Renal cortical epithelial cell (primary cell): Measurements from ENCODE around the gene CYTH4. TPM values are rescaled to one million over a fixed set of nuclear protein-coding genes. Genes with fewer than 3 reads are reported as not detected.
"Not testable (repeated sequence)": the region's sequence is repeated elsewhere in the genome, so short reads cannot be mapped to it uniquely, and the experiment has no call there.

ENCODE experiments used
- DNase-seq: peaks from one replicate; pipeline ENCODE4 v3.0.0-alpha.2; 2011; ENCODE audit warnings: low read depth
- total RNA-seq: library from RNA; depleted of rRNA; stranded (reverse); fragments of >200 nt; gene quantifications from 2 replicates; pipeline ENCODE4 v1.2.3, GENCODE V29; 2014

The CYTH4 gene
- total RNA-seq, 1 donor from 2014 or later, result not detected

DNA sequence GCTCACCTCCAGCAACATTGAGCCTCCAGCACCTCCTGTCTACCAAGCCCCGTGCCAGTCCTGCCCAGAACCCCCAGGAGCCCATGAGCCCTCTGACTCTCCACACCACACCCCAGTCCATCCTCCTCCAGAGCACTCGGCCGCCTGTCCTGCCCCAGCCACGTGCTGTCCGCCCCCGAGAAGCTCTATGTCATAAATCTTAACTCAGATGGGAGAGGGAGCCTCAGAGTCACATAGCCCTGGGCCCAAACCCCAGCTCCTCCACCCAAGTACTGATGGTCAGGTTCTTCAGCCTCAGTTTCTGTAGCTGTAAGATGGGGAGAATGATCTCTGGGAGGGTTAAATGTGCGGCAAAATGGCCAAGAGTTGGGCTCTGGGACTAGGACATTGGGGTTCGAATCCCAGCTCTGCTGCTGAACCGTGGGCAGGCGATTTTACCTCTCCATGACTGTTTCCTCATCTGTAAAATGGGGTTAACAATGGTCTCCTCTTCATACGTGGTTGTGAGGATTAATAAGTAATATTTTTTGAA lies 27.8 kb downstream of the CYTH4 start:
- no peak for DNase-seq

DNA sequence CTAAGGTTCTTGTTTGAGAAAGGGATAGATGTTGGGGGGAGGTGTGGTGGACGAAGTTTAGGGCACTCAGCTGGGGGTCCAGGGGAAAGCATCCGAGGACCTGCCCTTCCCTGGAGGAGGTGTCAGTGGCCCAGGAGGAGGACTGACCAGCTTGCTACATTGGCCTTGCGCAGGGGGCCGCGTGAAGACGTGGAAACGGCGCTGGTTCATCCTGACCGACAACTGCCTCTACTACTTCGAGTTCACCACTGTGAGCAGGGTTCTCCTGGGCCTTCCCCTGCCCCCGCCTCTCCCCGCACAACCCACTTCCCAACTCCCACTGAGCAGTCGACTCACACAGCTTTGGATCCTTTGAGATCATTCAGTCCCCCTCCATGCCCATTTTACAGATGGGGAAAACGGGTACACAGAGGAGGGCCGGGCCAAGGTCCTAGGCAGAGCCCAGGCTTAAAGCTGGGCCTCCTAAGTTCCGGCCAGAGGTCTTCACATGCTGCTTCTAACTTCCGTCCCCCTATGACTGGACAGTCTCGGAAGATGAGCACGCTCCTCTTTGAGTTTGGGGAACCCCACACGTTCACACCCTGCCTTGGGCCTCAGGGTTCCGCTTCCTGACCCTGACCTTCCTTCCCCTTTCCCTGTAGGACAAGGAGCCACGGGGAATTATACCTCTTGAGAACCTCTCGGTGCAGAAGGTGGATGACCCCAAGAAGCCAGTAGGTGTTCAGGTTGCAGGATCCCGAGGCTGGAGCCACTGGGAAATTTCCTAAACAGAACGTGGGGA lies 28.7 kb downstream of the CYTH4 start:
- no peak for DNase-seq

DNA sequence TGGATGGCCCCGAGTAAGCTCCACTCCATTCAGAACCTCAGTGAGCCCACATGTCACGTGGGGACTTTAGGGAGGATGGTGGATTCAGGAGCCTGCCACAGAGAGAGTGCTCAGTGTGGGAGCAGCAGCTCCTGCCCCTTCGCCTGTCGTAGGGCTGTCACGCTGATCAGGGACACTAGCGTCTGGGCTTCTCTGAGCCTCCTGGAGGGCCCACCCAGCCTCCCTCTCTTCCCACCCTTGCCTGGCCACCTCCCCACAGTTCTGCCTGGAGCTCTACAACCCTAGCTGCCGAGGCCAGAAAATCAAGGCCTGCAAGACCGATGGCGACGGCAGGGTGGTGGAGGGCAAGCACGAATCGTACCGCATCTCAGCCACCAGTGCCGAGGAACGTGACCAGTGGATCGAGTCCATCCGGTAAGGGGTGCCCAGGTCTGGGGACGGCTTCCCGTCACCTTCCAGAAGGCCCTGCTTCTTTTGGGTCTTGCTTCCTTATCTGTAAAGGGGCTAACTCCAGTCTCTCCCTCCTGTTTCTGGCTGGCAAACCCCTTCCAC lies 29.5 kb downstream of the CYTH4 start:
- DNase-seq, result no peak

DNA sequence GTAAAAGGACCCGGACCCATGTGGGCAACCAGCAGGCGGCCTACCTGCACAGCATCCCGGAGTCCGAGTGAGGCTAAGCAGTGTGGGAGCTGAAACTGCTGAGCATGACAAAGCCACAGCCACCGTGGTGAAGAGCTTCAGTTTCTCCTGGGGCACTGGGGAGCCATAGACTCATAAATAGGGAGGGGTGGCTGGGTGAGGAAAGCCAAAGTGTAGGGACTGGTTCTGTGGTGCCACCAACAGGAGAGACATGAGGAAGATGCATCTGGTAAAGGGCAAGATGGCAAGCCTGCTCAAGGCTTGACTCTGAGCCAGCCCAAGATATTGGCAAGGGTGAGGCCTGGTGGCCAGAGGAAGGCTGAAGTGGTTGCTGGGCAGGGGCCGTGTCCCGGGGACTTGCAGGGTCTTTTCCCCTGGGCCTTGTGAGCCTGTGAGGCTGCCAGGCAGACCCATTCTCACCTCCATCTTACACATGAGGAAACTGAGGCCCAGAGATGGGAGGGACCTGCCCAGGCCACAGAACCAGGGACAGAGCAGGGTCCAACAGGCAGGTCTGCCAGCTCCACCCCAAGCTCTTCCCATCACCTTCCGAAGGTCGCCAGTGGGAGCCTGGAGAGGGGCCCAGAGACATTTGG lies 30.4 kb downstream of the CYTH4 start:
- DNase-seq, result no peak

DNA sequence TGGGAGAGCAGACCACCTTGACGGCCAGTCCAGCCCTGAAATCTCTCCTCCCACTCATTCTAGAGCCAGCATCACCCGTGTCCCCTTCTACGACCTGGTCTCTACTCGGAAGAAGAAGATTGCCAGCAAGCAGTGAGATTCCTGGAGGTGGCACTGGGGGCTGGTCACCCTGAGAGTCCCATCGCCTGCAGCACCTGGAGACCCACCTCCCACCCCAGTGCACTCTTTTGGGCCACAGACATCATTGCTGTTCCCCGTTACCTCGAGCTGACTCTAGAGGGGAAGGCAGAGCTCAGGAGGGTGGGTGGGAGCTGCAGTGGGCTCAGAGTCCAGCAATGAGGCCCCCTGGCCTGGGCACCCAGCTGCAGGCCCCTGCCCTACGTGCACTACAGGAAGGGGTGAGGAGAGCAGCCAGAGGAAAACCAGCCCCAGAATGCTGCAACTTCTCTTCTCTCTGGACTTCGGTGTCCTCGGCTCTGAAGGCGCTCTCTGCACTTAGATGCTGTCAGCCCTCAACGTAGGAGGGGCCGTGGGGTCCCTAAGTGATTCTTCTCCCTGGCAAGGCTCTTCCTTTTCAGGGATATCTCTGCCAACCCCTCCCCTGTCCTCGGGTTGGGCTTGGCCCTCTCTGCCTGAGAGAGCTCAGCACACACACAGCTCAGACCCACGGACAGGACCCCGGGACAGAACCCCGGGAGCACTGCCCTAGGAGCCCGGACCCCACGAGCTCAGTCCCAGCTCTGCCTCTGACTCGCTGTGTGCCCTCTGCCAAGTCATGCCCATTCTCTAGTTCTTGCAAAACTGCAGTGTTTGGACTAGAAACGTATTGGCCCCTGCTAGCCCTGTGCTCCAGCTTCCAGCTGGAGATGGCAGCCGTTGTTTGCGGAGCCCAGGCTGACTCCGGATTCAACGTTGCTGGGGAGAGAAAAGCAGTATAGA lies 31.3 kb downstream of the CYTH4 start:
- no peak for DNase-seq

DNA sequence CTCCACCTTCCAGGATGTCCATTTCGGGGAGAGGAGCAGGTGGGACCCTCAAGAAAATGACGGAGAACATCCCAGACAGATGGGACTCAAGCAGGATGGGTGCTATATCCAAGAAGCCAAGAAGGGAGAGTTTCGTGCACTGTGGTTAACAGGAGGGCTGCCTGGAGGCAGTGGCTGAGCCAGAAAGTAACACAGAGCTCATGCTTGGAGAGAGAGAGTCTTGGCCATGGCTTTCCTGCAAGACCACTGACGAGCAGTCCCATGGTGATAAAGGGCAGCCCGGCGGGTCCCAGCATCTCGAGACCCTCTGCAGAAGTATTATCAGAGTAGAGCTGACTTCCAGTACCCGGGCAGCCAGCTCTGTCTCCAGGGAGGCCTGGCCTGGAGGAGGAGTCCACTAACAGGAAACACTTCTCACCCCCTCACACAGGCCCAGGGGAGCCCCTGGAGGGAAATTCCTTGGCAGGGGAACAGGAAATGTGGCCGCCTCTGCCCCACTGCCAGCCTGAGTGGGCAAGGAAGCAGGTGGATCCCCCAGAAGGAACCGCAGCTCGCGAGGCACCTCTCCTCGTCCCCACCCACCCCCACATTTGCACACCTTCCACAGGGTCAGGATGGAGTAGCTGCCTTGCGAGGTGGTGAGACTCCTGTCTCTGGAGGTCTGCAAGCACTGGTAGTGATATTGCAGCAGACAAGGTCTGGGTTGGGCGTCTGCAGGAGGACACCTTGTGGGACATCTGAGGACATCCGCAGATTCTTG lies 32.2 kb downstream of the CYTH4 start:
- DNase-seq, result no peak

DNA sequence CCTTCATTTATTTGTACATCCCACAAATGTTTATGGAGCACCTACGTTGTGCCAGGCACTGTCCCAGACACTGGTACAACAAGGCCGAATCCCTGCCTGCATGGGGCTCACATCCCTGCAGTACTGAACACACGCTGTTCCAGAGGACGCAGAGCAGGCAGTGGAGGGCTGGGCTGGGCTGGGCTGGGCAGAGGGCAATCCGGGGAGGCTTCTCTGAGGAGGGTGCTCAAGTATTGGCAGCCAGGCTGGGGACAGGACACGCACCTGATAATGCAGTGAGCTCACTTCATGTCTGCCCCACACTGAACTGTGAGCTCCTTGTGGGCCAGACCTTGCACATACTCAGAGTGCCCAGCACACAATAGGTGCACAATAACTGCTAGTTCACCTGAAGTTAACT lies 34.1 kb downstream of the CYTH4 start:
- DNase-seq, result no peak

DNA sequence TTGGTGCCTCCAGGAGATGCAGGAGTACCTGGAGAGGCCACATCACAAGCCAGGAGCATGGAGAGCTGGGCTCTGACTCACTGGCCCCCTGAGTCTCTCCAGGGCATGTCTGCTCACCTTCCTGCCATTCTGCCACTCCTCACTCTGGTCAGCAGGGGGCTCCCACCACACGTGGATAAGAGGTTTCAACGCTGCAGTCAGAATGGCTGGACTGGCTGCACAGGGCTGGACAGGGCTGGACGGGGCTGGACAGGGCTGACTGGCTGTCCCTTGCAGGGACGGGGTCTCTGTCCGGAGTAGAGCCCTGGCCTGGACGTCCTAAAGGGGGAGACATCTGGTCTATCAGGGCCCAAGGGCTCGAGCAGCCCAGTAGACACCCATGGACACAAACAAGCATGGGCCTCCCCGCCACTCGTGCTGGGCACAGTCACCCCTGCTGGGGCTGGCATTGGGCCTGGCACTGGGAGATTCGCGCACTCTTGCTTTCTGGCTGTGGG lies 34.6 kb downstream of the CYTH4 start:
- DNase-seq, result peak; percentile 83

DNA sequence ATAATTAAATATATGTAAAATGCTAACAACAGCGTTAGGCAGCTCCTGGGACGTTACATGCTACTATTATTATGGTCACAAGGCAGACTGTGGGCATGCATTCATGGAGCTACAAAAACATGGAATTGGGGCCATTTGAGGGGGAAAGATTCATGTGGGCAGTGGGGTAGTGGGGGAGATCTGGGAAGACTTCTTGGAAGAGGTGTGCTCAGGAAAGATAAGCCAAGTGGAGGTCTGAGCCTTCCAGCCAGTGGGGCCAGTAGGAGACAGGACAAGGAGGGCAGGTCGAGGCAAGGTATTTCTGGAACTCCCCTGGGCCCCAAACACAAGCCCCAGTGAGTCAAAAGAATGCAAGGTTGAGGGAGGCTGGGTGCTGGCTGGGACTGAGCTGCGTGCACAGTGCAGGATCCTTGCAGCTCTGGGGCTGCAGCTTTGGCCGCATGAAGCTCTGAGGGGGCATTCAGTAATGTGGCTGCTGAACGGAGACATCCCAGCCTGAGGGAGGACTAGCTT lies 35.4 kb downstream of the CYTH4 start:
- DNase-seq, result no peak

DNA sequence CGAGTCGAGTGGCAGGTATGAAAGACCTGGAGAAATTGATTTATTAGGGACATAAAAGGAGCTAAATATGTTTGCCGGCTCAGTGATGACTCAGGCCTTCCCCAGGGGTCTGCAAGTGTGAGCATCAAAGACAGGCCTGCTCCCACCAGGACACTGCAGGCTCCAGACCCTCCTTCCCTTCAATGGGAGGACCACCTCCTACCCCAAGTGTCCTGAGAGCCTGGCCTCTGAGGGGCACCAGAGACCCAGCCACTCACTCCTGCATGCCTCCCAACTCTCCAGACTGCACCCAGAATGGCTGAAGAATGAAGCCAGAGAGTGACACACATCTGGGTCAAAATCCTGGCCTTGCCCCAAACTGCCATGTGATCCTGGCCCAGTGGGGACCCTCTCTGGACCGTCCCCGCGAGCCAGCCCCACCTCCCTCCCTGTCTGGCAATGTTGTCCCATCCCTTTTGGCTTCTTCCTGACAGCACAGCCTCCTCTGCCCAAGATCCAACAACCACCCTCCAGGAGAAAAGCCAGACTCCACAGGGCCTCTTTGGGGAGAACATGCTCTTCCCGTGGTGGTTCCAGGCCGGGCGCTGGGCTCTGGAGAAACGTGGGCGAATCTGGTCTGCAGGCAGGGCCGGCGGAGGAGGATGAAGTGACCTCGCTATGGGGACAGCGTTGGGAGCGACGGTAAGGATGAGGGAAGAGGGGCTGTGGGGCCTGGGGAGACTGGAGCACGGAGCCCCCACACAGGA lies 36.2 kb downstream of the CYTH4 start:
- DNase-seq, result no peak

DNA sequence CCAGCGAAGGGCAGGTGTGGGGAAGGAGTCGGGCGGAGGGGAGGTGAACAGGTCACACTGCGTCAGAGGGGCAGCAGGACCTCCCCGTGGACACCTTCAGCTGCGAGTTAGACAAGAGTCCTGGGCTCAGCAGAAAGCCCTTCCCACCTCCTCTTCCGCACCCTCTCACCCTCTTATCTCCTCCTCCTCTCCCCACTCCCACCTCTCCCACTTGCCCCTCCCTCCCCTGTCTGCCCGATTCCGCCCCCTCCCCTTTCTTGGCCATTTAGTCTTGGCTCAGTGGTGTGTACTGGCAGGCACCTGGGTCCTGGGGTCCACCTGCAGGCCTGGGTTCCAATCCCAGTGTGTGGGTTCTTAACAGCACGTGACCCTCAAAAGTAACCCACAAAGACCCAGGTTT lies 37.2 kb downstream of the CYTH4 start:
- DNase-seq, result no peak

DNA sequence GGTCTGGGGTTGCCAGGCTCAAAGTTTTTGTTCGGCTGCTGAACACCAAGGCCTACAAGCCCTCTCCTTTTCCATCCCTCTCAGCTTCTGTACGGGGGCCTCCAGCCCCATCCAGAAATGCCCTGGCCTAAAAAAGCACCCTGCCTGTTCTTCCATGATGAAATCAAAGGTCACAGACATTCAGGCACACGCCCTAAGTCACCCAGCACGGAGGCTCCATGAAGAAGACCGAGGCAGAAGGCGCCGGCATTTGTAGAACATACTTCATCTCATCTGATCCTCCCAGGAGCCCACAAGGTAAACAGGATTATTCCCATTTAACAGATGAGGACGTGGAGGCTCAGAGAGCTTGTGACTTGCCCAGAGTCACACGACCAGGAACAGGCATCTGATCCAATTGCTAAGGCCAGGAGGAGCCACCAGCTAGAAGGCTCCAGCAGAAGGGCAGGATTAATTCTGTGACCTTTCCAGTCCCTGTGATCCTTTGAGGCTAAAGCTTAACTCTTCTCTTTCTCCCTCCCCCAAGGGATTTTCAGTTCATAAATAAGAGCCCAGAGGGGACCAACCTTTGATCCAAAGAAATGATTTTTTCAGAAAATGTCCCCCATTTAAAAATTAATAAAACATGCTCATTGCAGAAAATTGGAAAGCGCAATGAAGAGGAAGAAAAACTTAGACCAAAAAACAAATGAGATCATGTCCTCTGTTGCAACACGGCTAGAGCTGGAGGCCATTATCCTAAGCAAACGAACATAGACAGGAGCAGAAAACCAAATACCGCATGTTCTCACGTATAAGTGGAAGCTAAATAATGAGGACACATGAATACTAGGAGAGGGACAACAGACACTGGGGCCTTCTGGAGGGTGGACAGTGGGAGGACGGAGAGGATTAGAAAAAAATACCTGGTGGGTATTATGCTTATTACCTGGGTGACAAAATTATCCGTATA lies 38.7 kb downstream of the CYTH4 start:
- no peak for DNase-seq

DNA sequence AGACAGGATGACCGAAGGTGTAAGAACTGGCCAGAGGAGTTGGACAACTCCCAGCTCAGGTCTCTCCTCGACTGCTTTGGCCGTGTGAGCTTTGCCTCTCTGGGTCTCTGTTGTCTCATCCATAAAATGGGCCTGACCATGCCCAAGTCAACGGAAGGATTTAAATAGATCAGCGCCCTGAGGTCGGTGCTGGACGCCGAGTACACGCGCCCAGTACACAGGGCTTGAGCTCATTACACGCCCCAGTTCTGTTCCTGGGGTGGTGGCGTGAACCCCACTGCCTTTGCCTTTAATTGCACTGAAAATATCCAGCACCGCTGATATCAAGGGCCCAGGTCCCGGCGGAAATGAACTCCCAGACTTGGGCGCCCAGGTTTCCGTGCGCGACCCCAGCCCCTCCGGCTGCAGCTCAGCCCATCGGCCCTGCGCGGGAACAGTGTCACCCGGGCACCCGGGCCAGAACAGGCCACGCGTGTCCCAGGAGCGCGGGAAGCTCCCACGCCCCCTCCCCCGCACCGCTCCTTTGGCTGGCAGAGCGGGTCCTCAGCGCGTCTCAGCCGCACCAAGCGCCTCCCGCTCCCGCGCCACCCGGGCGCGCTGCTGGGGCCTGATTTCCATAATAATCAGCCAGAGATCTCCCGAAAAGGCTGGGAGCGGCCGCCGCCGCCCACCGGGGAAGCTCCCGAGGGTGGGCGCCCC lies 42.2 kb downstream of the CYTH4 start:
- DNase-seq, result no peak

DNA sequence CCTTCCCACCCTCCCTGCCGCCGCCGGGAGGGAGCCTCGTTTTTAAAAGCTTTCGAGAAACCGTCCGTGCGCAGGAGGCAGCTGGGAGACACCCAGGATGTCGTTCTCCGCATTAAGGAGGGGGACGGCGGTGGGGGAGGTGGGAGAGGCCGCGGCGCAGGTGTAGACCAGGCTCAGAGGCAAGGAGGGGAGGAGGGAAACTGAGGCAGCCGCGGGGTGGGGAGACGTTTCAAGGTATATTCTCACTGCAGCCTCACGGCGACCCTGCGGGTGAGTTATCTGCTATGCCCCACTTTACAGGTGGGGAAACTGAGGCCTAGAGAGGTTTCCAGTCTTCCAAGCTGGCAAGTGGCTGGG lies 42.7 kb downstream of the CYTH4 start:
- no peak for DNase-seq

DNA sequence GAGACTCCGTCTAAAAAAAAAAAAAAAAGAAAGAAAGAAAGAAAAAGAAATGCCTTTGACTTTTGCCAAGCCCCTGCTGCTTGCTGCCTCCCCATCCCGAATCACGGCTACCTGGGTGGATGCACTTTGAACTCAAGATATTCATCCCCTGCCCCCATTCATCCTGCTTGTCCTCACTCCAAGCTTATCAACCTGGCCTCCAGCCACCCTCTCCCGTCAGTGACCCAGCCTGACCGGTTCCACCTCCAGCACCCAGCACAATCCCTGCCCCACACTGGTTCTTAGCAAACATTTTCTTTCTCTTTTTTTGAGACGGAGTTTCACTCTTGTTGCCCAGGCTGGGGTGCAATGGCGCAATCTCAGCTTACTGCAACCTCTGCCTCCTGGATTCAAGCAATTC lies 44.4 kb downstream of the CYTH4 start:
- DNase-seq, result no peak

DNA sequence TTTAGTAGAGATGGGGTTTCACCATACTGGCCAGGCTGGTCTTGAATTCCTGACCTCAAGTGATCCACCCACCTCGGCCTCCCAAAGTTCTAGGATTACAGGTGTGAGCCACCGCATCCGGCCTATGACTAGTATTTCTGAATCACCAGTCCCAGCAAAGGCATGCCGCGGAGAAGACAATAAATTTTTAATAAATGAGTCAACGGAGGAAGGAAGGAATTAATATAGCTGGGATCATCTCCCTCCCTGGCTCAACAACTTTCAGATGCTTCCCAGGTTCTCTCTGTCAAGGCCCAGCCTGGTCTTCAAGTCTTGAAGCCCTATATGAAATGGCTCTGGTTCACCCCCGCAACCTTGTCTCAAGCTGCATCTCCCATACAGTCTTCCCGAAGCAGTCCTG lies 45.7 kb downstream of the CYTH4 start:
- peak; percentile 83 for DNase-seq

DNA sequence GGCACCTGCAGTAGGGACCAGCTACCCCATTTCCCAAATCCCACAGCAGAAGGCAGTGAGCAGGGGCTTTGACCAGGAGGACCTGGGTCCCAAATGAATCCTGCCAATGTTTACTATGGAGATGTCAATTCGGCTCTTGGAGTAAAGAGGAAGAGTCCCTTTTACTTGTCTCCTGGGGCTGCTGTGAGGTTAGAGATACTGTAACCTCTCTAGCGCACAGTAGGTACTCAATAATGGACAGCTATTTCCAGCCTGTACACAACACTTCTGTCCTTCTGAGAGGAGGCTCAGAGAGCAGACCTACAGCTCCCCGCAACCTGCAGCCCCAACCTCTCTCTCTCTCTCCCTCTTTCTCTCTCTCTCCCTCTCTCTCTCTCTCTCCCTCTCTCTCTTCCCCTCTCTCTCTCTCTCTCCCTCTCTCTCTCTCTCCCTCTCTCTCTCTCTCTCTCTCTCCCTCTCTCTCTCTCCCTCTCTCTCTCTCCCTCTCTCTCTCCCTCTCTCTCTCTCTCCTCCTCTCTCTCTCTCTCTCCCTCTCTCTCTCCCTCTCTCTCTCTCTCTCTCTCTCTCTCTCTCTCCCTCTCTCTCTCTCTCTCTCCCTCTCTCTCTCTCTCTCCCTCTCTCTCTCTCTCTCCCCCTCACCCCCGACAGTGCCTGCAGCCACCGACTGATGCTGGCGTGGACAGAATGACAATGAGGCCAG lies 46.4 kb downstream of the CYTH4 start:
- not testable (repeated sequence) for DNase-seq
